GM19438 (cell line): ENCODE results near the gene TSPAN18.

ENCODE experiments used
- ATAC-seq: cut with Tn5 transposase; IDR thresholded peaks from one replicate; pipeline ENCODE4 v1.9.1; 2021; ENCODE audit warnings: low read depth; ENCODE audit not compliant: unreplicated experiment

The TSPAN18 gene

GRCh38 chr11:44709966-44710365, 16.8 kb upstream of the TSPAN18 start:
- no peak for ATAC-seq

- ATAC-seq = no peak
Measured at GRCh38 chr11:44711113-44711786, 15.5 kb upstream of the TSPAN18 start.

- ATAC-seq = no peak
Measured at GRCh38 chr11:44711787-44712608, 14.8 kb upstream of the TSPAN18 start.

- ATAC-seq = no peak
Measured at GRCh38 chr11:44713022-44713421, 13.7 kb upstream of the TSPAN18 start.

- ATAC-seq = no peak
Measured at GRCh38 chr11:44716256-44716655, 10.5 kb upstream of the TSPAN18 start.

GRCh38 chr11:44718057-44718456, 8.7 kb upstream of the TSPAN18 start:
- ATAC-seq = no peak

- no peak for ATAC-seq
Measured at GRCh38 chr11:44718612-44719390, 8.0 kb upstream of the TSPAN18 start.

- ATAC-seq = no peak
Measured at GRCh38 chr11:44725016-44725685, 1.6 kb upstream of the TSPAN18 start.

- ATAC-seq = peak; percentile 18
Measured at GRCh38 chr11:44725757-44726282, 942 bp upstream of the TSPAN18 start.

- no peak for ATAC-seq
Measured at GRCh38 chr11:44727114-44727372, 281 bp downstream of the TSPAN18 start.

GRCh38 chr11:44727373-44728287, 868 bp downstream of the TSPAN18 start:
- ATAC-seq = no peak

GRCh38 chr11:44728491-44728910, 1.7 kb downstream of the TSPAN18 start:
- no peak for ATAC-seq

GRCh38 chr11:44729063-44729462, 2.3 kb downstream of the TSPAN18 start:
- ATAC-seq = no peak

GRCh38 chr11:44729713-44730112, 3.0 kb downstream of the TSPAN18 start:
- ATAC-seq = no peak

- ATAC-seq = no peak
Measured at GRCh38 chr11:44730775-44731174, 4.0 kb downstream of the TSPAN18 start.

- ATAC-seq = no peak
Measured at GRCh38 chr11:44731685-44732430, 5.1 kb downstream of the TSPAN18 start.

- ATAC-seq = no peak
Measured at GRCh38 chr11:44732564-44732963, 5.8 kb downstream of the TSPAN18 start.

- no peak for ATAC-seq
Measured at GRCh38 chr11:44733877-44734276, 7.1 kb downstream of the TSPAN18 start.

GRCh38 chr11:44734843-44735381, 8.2 kb downstream of the TSPAN18 start:
- ATAC-seq = no peak
